Naive thymus-derived CD8-positive, alpha-beta T cell (primary cell): ENCODE results near the gene EXOSC7. TPM values are rescaled to one million over a fixed set of nuclear protein-coding genes. Genes with fewer than 3 reads are reported as not detected.

ENCODE experiments used
- ATAC-seq, 2 donors: fragments of 150-1000 bp; cut with Tn5 transposase in 1 of 2; sonication (Bioruptor Pico), chemical (Tn5 transposase) in 1 of 2; 1 replicate in 1 of 2; 2 replicates in 1 of 2; pipeline ENCODE4 v1.10.0; 2021; ENCODE audit warnings: mild to moderate bottlenecking in 2 of 2, moderate library complexity in 2 of 2
- POLR2A ChIA-PET: fragments of 350-600 bp; sonication (Branson Sonifier 250); formaldehyde crosslinking; loops from one replicate; lab custom pipeline; 2021; ENCODE audit warnings: antibody characterized with exemption; lab: Charles Lee
- DNase-seq, 10 donors: peaks; one replicate each; pipeline versions ENCODE4 v3.0.0 to v3.0.0-alpha.2; 2020 to 2022
- H3K27ac Mint-ChIP-seq, 10 donors: one replicate each; pipeline ENCODE4 v1.8.0; 2020 to 2022; ENCODE audit warnings: mild to moderate bottlenecking in 10 of 10, mixed read lengths in 10 of 10, moderate library complexity in 4 of 10, inconsistent platforms in 1 of 10
- H3K27me3 Mint-ChIP-seq, 5 donors: one replicate each; pipeline ENCODE4 v1.8.0; 2021 to 2022; ENCODE audit warnings: mixed read lengths in 5 of 5
- H3K36me3 Mint-ChIP-seq, 3 donors: one replicate each; pipeline ENCODE4 v1.8.0; 2020 to 2022; ENCODE audit warnings: mixed read lengths in 3 of 3, mild to moderate bottlenecking in 2 of 3, inconsistent platforms in 1 of 3
- H3K4me1 Mint-ChIP-seq, 4 donors: one replicate each; pipeline ENCODE4 v1.8.0; 2021 to 2022; ENCODE audit warnings: mixed read lengths in 4 of 4
- H3K4me3 Mint-ChIP-seq, 10 donors: one replicate each; pipeline ENCODE4 v1.8.0; 2020 to 2022; ENCODE audit warnings: mild to moderate bottlenecking in 10 of 10, mixed read lengths in 10 of 10, moderate library complexity in 6 of 10, inconsistent platforms in 1 of 10
- H3K9me3 Mint-ChIP-seq, 9 donors: one replicate each; pipeline ENCODE4 v1.8.0; 2020 to 2022; ENCODE audit warnings: mixed read lengths in 9 of 9, mild to moderate bottlenecking in 3 of 9, inconsistent platforms in 1 of 9, moderate library complexity in 1 of 9
- polyA plus RNA-seq, 3 donors: library from polyadenylated mRNA; unstranded; fragments of 300-500 nt; fragmentation: Illumina TruSeq; gene quantifications; one replicate each; pipeline ENCODE4 v1.2.3, GENCODE V29; 2021
- total RNA-seq, 8 experiments: library from RNA in 2 of 8; stranded (reverse) in 2 of 8; gene quantifications; one replicate each; pipeline ENCODE4 v1.2.3 and lab custom pipeline; 2021 to 2026

Gene EXOSC7
- total and polyA plus RNA-seq, 5 experiments from 2014 or later = 46.0 to 55.5 (median 49.1) TPM

DNA sequence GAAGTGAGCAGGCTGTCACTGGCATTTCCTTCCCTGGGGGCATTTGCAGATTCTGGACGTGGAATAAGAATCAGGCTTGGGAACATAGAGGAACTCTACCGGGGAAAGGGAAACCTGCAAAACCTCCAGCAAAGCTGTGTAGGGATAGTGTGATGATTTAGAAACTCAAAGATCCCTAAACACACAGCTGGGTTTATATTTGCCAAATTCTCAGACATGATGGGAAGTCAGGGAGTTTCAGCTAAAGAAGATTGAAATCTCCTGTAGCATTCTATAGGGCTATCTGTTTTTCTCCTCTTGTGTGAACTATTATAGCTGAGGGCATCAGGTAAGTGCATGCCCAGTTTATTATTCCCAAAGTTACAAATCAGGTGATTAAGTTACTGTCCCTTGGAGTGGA lies 40.9 kb downstream of the EXOSC7 start:
- Mint-ChIP-seq H3K36me3 (peaks cover 0 to 25% (median 13%) of the 10 kb centered on the region in 3 donors), H3K4me1 (peaks cover 20 to 29% (median 23%) of the 10 kb centered on the region in 4 donors), H3K4me3 (no peak overlapping the region), H3K27ac (peak overlapping the region in 2 of 10 donors; percentile 35 to 53), H3K9me3 (no peaks in the 10 kb centered on the region), H3K27me3 (no peaks in the 10 kb centered on the region)
- ATAC-seq = no peak
- no peak for DNase-seq
- POLR2A ChIA-PET = interaction anchor here (0.7 to 1.1 kb wide), 2 partner anchors 11 to 41 kb away, joined by 3 to 5 read pairs; partner anchors contain the start of genes EXOSC7 and ZDHHC3

- POLR2A ChIA-PET = interaction anchor here (0.6 kb wide), 1 partner anchor 757 kb away, joined by 4 read pairs; no protein-coding TSS in a partner anchor
- peak overlapping the region in 8 of 10 donors; percentile 7 to 72 (median 32) for H3K27ac Mint-ChIP-seq
- no peak for DNase-seq
Measured at GRCh38 chr3:45017821-45018220, 41.8 kb downstream of the EXOSC7 start.

DNA sequence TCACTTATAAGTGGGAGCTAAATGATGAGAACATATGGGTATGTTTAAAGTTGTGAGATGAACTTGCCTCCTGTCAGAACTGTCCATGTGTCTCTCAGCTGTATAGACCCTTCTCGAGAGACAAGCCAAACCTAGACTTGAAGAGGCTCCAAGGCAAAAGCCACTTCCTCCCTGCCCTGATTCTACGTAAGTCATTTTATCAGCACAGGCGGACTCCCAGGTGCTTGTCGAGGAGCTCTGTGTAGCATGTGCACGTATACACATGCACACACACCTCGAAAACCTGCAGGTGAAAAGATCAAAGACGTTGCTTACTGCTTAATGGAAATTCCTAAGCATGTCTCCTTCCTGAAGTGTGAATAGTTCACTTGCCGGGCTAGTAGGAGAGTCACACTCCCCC lies 44.5 kb downstream of the EXOSC7 start:
- peak overlapping the region; percentile 23 to 89 (median 55) for H3K27ac Mint-ChIP-seq
- H3K9me3 Mint-ChIP-seq = no peaks in the 10 kb centered on the region
- peak overlapping the region in 5 of 10 donors; percentile 4 to 49 (median 32) for H3K4me3 Mint-ChIP-seq
- POLR2A ChIA-PET = interaction anchor here (0.5 to 1.0 kb wide), 3 partner anchors 21 to 541 kb away, joined by 3 to 5 read pairs (median 3); partner anchors contain the start of genes EXOSC7 and ZDHHC3
- ATAC-seq (peak; percentile 87 to 99), DNase-seq (peak in 5 of 10 donors; percentile 43 to 73 (median 57))
- peaks cover 0 to 11% (median 0%) of the 10 kb centered on the region in 3 donors for H3K36me3 Mint-ChIP-seq
- peaks cover 20 to 32% (median 23%) of the 10 kb centered on the region in 4 donors for H3K4me1 Mint-ChIP-seq
- no peaks in the 10 kb centered on the region for H3K27me3 Mint-ChIP-seq

More at GRCh38 chr3:45017821-45018220, 41.8 kb downstream of the EXOSC7 start:
- Mint-ChIP-seq H3K36me3 (peaks cover 0 to 18% (median 6%) of the 10 kb centered on the region in 3 donors), H3K9me3 (no peaks in the 10 kb centered on the region), H3K27me3 (no peaks in the 10 kb centered on the region), H3K4me3 (no peak overlapping the region), H3K4me1 (peaks cover 20 to 32% (median 22%) of the 10 kb centered on the region in 4 donors)
- ATAC-seq = no peak

GRCh38 chr3:45021524-45022297 lies 45.7 kb downstream of the EXOSC7 start:
- POLR2A ChIA-PET = interaction anchor here (0.9 kb wide), 1 partner anchor 16 kb away, joined by 3 read pairs; no protein-coding TSS in a partner anchor
- H3K9me3 Mint-ChIP-seq = no peaks in the 10 kb centered on the region
- H3K27ac Mint-ChIP-seq = peak overlapping the region in 7 of 10 donors; percentile 27 to 83 (median 60)
- DNase-seq = no peak
- peaks cover 20 to 32% (median 24%) of the 10 kb centered on the region in 4 donors for H3K4me1 Mint-ChIP-seq
- peaks cover 0 to 2% (median 0%) of the 10 kb centered on the region in 3 donors for H3K36me3 Mint-ChIP-seq
- H3K27me3 Mint-ChIP-seq = no peaks in the 10 kb centered on the region
- no peak for ATAC-seq
- H3K4me3 Mint-ChIP-seq = peak overlapping the region in 3 of 10 donors; percentile 22 to 43 (median 32)

DNA sequence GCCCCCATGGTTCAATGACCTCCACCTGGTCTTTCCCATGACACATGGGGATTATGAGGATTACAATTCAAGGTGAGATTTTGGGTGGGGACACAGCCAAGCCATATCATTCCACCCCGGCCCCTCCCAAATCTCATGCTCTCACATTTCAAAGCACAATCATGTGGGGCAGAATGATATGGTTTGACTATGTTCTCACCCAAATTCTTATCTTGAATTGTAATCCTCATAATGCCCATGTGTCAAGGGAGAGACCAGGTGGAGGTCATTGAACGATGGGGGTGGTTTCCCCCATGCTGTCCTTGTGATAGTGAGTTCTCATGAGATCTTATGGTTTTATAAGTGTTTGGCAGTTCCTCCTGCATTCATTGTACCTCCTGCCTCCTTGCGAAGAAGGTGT lies 47.6 kb downstream of the EXOSC7 start:
- peak overlapping the region in 1 of 10 donors; percentile 48 for H3K27ac Mint-ChIP-seq
- DNase-seq = no peak
- peaks cover 0 to 2% (median 0%) of the 10 kb centered on the region in 3 donors for H3K36me3 Mint-ChIP-seq
- ATAC-seq = no peak
- peaks cover 0 to 3% (median 2%) of the 10 kb centered on the region in 5 donors for H3K27me3 Mint-ChIP-seq
- H3K4me1 Mint-ChIP-seq = peaks cover 15 to 25% (median 22%) of the 10 kb centered on the region in 4 donors
- H3K4me3 Mint-ChIP-seq = no peak overlapping the region
- POLR2A ChIA-PET = no interaction called here
- H3K9me3 Mint-ChIP-seq = no peaks in the 10 kb centered on the region

- ATAC-seq (no peak), DNase-seq (no peak)
- Mint-ChIP-seq H3K9me3 (no peaks in the 10 kb centered on the region), H3K4me1 (peaks cover 14 to 22% (median 20%) of the 10 kb centered on the region in 4 donors), H3K36me3 (peaks cover 0 to 2% (median 0%) of the 10 kb centered on the region in 3 donors), H3K27me3 (peaks cover 0 to 8% (median 2%) of the 10 kb centered on the region in 5 donors), H3K27ac (peak overlapping the region in 3 of 10 donors; percentile 21 to 35 (median 23)), H3K4me3 (peak overlapping the region in 1 of 10 donors; percentile 34)
- POLR2A ChIA-PET = no interaction called here
Measured at GRCh38 chr3:45024542-45025255, 48.7 kb downstream of the EXOSC7 start.

DNA sequence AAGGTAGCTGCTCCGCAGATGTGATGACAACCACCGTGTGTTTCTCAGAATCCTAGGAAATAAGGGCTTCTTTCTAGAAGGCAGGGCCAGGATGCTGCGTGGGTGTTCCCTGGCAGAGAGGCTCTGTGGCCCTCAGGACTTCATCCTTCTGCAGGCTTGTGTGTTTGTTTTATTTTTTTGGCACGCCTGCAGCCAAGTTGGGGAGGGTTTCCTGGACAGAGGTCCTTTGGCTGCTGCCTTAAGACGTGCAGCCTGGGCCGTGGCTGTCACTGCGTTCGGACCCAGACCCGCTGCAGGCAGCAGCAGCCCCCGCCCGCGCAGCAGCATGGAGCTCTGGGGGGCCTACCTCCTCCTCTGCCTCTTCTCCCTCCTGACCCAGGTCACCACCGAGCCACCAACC lies 50.0 kb downstream of the EXOSC7 start, which contains the start of gene CLEC3B:
Gene CLEC3B, plus strand, starts transcription at position 266 of the 400 bp plus-strand sequence. Its CDS starts 60 bp downstream, at position 326.
- ATAC-seq (no peak), DNase-seq (no peak)
- POLR2A ChIA-PET = no interaction called here
- Mint-ChIP-seq H3K4me1 (peaks cover 5 to 11% (median 9%) of the 10 kb centered on the region in 4 donors), H3K4me3 (peak within 1 kb of the TSS in 1 of 10 donors; percentile 34), H3K27ac (peak within 1 kb of the TSS in 1 of 10 donors; percentile 55), H3K9me3 (no peaks in the 10 kb centered on the region), H3K27me3 (peaks cover 0 to 15% (median 2%) of the 10 kb centered on the region in 5 donors), H3K36me3 (peaks cover 0 to 2% (median 0%) of the 10 kb centered on the region in 3 donors)

GRCh38 chr3:45026957-45027356 lies 50.9 kb downstream of the EXOSC7 start:
- Mint-ChIP-seq H3K36me3 (peaks cover 0 to 2% (median 0%) of the 10 kb centered on the region in 3 donors), H3K27me3 (peaks cover 0 to 15% (median 8%) of the 10 kb centered on the region in 5 donors), H3K4me1 (peaks cover 0 to 5% (median 2%) of the 10 kb centered on the region in 4 donors), H3K4me3 (no peak overlapping the region), H3K9me3 (no peaks in the 10 kb centered on the region), H3K27ac (peak overlapping the region in 1 of 10 donors; percentile 55)
- no peak for ATAC-seq
- POLR2A ChIA-PET = interaction anchor here (0.6 kb wide), 1 partner anchor 451 kb away, joined by 3 read pairs; no protein-coding TSS in a partner anchor
- DNase-seq = no peak

DNA sequence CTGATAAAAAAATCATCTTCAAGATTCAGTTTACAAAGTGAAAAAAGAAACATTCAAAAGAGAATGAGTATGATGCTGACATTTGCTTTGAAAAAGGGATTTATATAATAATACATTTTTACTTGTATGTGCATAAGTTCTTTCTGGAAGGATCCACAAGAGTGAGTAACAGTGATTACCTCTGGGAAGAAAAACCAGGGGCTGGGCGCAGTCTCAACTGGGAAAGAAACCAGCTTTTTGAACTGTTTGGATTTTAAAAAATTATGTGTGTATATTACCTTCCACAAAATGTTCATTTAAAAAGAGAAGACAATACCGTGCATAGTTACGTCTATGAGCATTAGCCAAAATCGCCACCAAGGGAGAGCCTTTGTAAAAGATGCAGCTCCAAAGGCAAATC lies 51.4 kb downstream of the EXOSC7 start:
- DNase-seq (no peak), ATAC-seq (no peak)
- Mint-ChIP-seq H3K36me3 (peaks cover 0 to 2% (median 0%) of the 10 kb centered on the region in 3 donors), H3K27me3 (peaks cover 4 to 17% (median 13%) of the 10 kb centered on the region in 5 donors), H3K4me1 (peaks cover 0 to 4% (median under 1%) of the 10 kb centered on the region in 4 donors), H3K9me3 (no peaks in the 10 kb centered on the region), H3K4me3 (no peak overlapping the region), H3K27ac (no peak overlapping the region)
- POLR2A ChIA-PET = interaction anchor here (0.6 kb wide), 1 partner anchor 452 kb away, joined by 3 read pairs; no protein-coding TSS in a partner anchor

DNA sequence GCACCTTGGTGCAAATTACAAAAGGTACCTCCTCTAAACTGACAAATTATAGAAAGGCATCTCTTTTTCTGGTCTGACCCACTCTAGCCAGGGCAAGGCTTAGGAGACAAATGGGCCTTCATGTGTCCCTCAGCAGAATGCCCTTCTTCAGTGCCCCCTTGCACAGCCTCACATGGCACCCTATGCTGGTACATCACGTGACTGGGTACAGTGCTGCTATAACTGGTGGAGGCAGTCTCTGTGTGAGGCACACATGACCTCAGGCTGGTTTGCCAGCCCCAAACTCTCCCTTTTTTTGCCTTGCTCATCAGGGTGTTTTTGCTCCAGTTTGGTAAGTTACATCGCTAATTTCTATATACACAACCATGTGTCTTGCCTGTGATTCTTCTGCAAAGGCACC lies 53.2 kb downstream of the EXOSC7 start:
- no peak for DNase-seq
- H3K27me3 Mint-ChIP-seq = peaks cover 4 to 32% (median 29%) of the 10 kb centered on the region in 5 donors
- POLR2A ChIA-PET = no interaction called here
- H3K36me3 Mint-ChIP-seq = peaks cover 0 to 4% (median 0%) of the 10 kb centered on the region in 3 donors
- H3K9me3 Mint-ChIP-seq = no peaks in the 10 kb centered on the region
- H3K27ac Mint-ChIP-seq = no peak overlapping the region
- H3K4me1 Mint-ChIP-seq = peaks cover 2 to 9% (median 3%) of the 10 kb centered on the region in 4 donors
- no peak overlapping the region for H3K4me3 Mint-ChIP-seq
- ATAC-seq = no peak

DNA sequence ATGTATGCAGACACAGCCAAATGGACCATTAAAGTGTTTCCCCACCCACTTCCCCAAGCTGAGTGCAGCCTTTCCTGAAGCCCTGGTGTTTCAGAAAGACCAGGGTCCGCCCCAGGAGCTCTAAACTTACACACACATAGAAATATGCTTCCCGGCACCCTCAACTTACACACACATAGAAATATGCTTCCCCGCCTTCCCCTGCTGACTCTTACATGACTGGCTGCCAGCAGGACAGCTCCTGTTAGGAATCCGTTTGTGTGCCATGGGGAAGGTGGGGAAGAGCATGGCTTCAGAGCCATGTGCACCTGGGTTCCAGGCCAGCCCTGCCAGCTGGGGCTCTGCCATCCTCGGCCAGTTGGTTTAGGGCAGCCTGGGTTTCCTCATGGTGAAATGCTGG lies 53.6 kb downstream of the EXOSC7 start:
- no peak overlapping the region for H3K27ac Mint-ChIP-seq
- H3K4me3 Mint-ChIP-seq = no peak overlapping the region
- peaks cover 6 to 14% (median 6%) of the 10 kb centered on the region in 4 donors for H3K4me1 Mint-ChIP-seq
- ATAC-seq = no peak
- H3K36me3 Mint-ChIP-seq = peaks cover 0 to 4% (median 0%) of the 10 kb centered on the region in 3 donors
- POLR2A ChIA-PET = no interaction called here
- H3K27me3 Mint-ChIP-seq = peaks cover 4 to 35% (median 33%) of the 10 kb centered on the region in 5 donors
- DNase-seq = no peak
- no peaks in the 10 kb centered on the region for H3K9me3 Mint-ChIP-seq

DNA sequence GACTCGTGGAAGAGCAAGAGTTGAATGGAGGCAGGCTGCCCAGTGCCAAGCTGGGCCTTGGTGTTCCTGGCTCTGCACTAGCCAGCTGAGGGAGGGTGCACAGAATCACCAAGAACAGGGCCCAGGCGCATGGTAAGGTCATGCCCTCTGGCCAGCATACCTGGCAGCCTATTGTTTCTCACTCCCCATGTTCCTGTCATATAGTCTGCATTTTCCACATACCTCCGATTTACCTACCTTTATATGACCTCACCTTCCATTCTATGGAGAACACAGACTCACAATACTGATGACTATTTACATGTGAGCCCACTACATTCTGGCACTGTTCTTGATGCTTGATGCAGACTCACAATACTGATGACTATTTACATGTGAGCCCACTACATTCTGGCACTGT lies 55.5 kb downstream of the EXOSC7 start:
- H3K27me3 Mint-ChIP-seq = peaks cover 10 to 52% (median 50%) of the 10 kb centered on the region in 5 donors
- POLR2A ChIA-PET = no interaction called here

More for the DNA sequence above, 55.5 kb downstream of the EXOSC7 start:
- H3K4me3 Mint-ChIP-seq = no peak overlapping the region
- H3K4me1 Mint-ChIP-seq = peaks cover 16 to 26% (median 23%) of the 10 kb centered on the region in 4 donors
- ATAC-seq (no peak), DNase-seq (no peak)
- no peaks in the 10 kb centered on the region for H3K9me3 Mint-ChIP-seq
- peaks cover 0 to 2% (median 0%) of the 10 kb centered on the region in 3 donors for H3K36me3 Mint-ChIP-seq
- no peak overlapping the region for H3K27ac Mint-ChIP-seq
